ENCODE data around the gene DPM3.

The DPM3 gene

DNA sequence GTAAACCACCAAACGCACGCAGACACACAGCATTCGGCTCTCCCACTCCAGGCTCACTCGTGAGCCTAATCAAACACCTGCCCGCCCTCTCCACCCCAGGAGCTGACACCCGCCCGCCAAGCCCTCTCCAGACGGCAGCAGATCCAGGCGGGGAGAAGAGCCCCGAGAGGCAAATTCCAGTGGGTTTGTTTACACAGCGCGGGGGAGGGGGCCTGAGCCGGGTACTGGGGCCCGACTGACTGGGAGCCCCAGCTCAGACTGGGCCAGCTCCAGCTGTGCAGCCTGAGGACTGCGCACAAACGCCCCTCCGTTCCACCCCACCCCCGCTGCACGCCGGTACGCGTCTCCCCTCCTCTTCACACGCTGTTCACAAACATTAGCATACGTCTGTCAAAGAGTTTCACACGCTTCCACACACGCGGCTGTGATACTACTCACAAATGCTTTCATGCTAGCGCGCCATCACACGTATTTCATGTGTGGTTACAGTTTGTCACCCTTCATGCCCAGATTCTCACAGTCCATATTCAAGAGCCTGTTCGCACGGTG lies 13.7 kb downstream of the DPM3 start:
- POLR2A ChIA-PET, result no interaction called here
- no peak for DNase-seq (ENCODE audit: extremely low spot score)
- no peak for TF ChIP-seq CTCF (IDR thresholded peaks at IDR 0.05; ENCODE audit: control extremely low read depth, extremely low read depth, low read depth, missing control alignments)
- CTCF ChIA-PET, result interaction anchor here (1.3 to 1.8 kb wide), 2 partner anchors 35 to 65 kb away, joined by 3 to 4 read pairs; no protein-coding TSS in a partner anchor

DNA sequence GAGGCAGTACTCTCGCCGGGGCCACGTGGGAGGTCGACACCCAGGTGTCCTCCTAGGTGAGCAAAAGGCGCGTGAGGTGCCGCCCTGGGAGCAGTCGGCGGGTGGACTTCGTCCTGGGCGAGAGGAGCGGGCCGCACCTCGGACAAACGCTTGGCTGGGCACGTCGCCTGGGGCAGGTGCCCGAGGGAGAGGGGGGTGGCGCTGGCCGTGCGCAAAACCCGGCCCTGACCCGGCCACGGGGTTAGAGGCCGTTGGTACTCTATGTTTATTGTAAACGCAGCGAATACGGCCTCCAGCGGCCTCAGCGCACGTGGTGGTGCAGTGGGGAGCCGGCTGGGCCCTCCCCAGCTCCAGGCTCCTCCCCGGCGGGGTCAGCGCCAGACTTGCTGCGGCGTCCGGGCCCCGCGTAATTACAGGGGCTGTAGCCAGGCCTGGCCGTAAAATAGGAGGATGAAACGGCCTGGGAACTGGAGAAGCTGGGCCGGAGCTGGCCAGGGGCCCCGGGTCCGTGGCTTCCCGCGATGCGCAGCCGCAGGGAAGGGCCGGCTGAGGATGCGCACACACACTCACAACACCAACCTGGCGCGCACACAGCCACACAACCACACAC lies 14.3 kb downstream of the DPM3 start:
- ChIA-PET CTCF (interaction anchor here (0.8 to 1.8 kb wide), 5 partner anchors 19 to 64 kb away, joined by 3 to 5 read pairs (median 3); no protein-coding TSS in a partner anchor), POLR2A (no interaction called here)
- DNase-seq (ENCODE audit: extremely low spot score), result no peak
- no peak for TF ChIP-seq CTCF (IDR thresholded peaks at IDR 0.05; ENCODE audit: control extremely low read depth, extremely low read depth, low read depth, missing control alignments)

- CTCF ChIA-PET, result interaction anchor here (0.8 to 1.8 kb wide), 7 partner anchors 20 to 64 kb away, joined by 3 to 5 read pairs (median 4); no protein-coding TSS in a partner anchor
- POLR2A ChIA-PET, result no interaction called here
- no peak for TF ChIP-seq CTCF (IDR thresholded peaks at IDR 0.05; ENCODE audit: control extremely low read depth, extremely low read depth, low read depth, missing control alignments)
- no peak for DNase-seq (ENCODE audit: extremely low spot score)
Measured at GRCh38 chr1:155125511-155125945, 14.8 kb downstream of the DPM3 start.

DNA sequence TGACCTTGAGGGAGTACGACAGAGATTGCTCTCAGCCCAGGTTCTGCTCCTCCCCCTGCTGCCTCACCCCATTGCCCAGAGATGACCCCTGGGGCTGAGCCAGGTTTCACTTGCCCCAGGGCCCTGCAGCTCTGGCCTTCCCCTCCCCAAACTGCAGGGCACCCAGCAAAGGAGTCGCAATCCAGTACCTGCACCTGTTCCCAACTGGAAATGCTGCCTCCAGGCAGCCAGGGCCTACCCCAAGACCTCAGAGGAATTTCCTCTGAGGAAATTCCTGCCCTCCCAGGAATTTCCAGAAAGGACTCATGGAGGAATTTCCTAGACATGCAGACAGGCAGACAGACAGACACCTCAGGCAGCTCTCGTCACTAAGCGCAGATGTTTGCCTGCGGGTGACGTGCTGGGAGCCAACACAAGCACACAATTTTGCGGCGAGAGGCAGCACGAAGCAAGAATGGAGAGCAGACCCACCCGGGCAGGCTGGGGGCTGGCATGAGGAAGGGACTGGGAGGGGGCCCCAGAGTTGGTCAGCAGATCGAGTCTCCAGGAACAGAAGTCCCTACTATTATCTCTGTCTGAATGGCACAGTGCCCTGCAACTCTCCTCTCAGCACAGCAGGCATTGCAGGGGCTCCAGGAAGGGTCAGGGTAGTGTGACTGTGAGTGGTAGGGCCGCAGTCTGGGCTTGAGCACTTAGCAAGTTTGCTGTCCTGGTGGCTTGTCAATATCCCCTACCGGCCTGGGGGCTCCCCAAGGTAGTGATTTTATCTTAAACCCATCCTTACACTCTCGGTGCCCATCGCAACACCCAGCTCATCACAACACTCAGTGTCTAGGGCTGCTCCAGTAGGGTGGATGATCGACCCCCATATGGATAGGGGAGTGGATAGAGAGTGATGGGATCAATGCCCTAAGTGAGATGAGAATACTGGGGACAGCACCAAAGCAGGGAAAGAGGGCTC lies 15.5 kb downstream of the DPM3 start:
- no peak for DNase-seq (ENCODE audit: extremely low spot score)
- TF ChIP-seq CTCF (IDR thresholded peaks at IDR 0.05; ENCODE audit: control extremely low read depth, extremely low read depth, low read depth, missing control alignments), result no peak
- POLR2A ChIA-PET, result no interaction called here
- CTCF ChIA-PET, result interaction anchor here (0.8 to 1.6 kb wide), 7 partner anchors 10 to 48 kb away, joined by 3 to 5 read pairs (median 3); partner anchors contain the start of gene KRTCAP2

DNA sequence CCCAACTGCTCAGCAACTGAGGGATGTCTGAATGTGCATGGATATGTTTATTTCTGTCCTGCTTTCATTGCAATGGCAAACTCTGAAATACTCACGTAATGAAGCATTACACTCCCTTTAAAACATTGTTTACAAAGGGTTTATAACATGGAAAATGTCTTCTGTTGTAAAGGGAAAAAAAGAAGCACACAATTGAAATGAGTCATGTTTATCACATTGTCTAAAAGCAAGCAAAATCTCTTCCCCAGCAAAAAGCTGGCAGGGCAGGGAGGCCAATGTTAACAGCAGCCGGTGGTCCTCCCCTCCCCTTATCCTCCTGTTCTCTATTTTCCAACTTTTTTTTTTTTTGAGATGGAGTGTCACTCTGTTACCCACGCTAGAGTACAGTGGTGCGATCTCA lies 16.5 kb downstream of the DPM3 start:
- DNase-seq (ENCODE audit: extremely low spot score), result no peak
- POLR2A ChIA-PET, result no interaction called here
- CTCF ChIA-PET, result interaction anchor here (0.8 to 1.6 kb wide), 2 partner anchors 11 to 26 kb away, joined by 3 to 4 read pairs; no protein-coding TSS in a partner anchor
- TF ChIP-seq CTCF (IDR thresholded peaks at IDR 0.05; ENCODE audit: control extremely low read depth, extremely low read depth, low read depth, missing control alignments), result no peak

DNA sequence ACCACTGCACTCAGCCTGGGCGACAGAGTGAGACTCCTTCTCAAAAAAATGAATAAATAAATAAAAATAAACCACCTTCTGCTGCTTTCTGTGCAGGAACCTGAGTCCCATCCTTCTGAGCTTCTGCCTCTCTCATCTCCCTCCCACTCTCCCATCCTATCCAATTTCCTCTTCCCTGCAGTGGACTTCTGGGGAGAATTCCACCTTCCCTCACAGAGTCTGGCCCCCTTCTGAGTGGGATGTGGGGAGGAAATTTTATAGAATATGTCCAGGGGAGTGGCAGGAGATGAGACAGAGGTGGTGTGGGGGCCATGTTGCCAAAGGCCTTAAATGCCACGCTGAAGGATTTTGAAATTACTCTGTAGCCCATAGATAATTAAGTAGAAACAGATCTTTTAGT lies 18.0 kb downstream of the DPM3 start:
- TF ChIP-seq CTCF (IDR thresholded peaks at IDR 0.05; ENCODE audit: control extremely low read depth, extremely low read depth, low read depth, missing control alignments), result no peak
- ChIA-PET POLR2A (no interaction called here), CTCF (interaction anchor here (1.1 to 2.8 kb wide), 3 partner anchors 31 to 62 kb away, joined by 3 to 16 read pairs (median 3); no protein-coding TSS in a partner anchor)
- DNase-seq (ENCODE audit: extremely low spot score), result no peak

Measured in GM10248 (cell line).